T-helper 17 cell (primary cell): Measurements from ENCODE around the gene HORMAD2. TPM values are rescaled to one million over a fixed set of nuclear protein-coding genes. Genes with fewer than 3 reads are reported as not detected.

Experiments
- ATAC-seq: fragments of 150-1000 bp; cut with Tn5 transposase; 2 replicates; pipeline ENCODE4 v1.10.0; 2021; ENCODE audit warnings: mild to moderate bottlenecking, moderate library complexity
- DNase-seq, 3 donors: peaks; one replicate each; pipeline versions ENCODE4 v3.0.0 to v3.0.0-alpha.2; 2020 to 2021
- H3K9me3 ChIP-seq: one replicate; pipeline ENCODE4 v1.7.0; 2013; ENCODE audit warnings: low read length, mild to moderate bottlenecking; ENCODE audit not compliant: control insufficient read depth, poor library complexity, severe bottlenecking
- H3K27ac Mint-ChIP-seq: one replicate; pipeline ENCODE4 v1.8.0; 2022; ENCODE audit warnings: mild to moderate bottlenecking, moderate library complexity, mixed read lengths
- H3K27me3 Mint-ChIP-seq: one replicate; pipeline ENCODE4 v1.8.0; 2022; ENCODE audit warnings: mixed read lengths
- H3K36me3 Mint-ChIP-seq: one replicate; pipeline ENCODE4 v1.8.0; 2022; ENCODE audit warnings: low read depth, mixed read lengths
- H3K4me1 Mint-ChIP-seq: one replicate; pipeline ENCODE4 v1.8.0; 2022; ENCODE audit warnings: mild to moderate bottlenecking, mixed read lengths
- H3K4me3 Mint-ChIP-seq: one replicate; pipeline ENCODE4 v1.8.0; 2022; ENCODE audit warnings: mild to moderate bottlenecking, moderate library complexity, mixed read lengths
- total RNA-seq, 4 donors: library from RNA in 2 of 4; stranded (reverse) in 2 of 4; gene quantifications; one replicate each; pipeline ENCODE4 v1.2.3 and lab custom pipeline; 2022 to 2026

The HORMAD2 gene, protein sequence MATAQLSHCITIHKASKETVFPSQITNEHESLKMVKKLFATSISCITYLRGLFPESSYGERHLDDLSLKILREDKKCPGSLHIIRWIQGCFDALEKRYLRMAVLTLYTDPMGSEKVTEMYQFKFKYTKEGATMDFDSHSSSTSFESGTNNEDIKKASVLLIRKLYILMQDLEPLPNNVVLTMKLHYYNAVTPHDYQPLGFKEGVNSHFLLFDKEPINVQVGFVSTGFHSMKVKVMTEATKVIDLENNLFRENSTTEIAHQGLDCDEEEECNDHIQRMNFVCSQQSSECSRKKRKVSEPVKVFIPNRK
- total RNA-seq, result not detected
- total RNA-seq (lab: John Stamatoyannopoulos, UW), result 0 reads per million in 2 donors

DNA sequence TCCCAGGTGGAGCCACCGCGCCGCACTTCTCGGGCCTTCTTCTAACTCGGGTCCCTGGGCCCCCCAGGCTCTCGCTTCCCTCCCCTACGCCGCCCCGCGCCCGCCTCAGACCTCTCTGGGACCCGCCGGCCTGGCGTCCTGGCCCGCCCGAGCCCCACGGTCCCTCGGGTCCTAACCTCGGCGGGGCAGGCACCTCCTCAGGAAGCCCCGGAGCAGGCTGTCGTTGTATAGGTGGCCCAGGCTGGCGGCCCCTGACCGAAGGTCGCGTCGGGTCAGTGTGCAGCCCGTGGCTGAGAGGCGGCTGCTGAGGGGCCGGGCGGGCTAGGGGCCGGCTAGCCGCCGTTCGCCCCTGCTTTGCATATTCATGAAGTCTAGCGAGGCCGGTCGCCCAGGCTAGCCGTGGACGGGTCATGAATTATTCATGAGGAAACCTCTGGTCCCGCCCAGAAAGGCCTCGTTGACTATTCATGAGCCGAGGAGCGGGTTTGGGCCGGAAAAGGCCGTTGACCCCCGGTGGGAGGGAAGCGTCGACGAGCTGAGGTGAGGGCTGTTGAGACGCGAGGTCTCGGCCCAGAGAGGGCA is at the start of gene HORMAD2:
Gene HORMAD2, plus strand, starts transcription at position 513 of the 582 bp plus-strand sequence. CDS start 13,489 bp downstream, outside the sequence.
- H3K9me3 ChIP-seq, result no peaks in the 10 kb centered on the region
- Mint-ChIP-seq H3K4me1 (peaks cover 11% of the 10 kb centered on the region), H3K27me3 (no peaks in the 10 kb centered on the region), H3K27ac (peak within 1 kb of the TSS; percentile 90), H3K4me3 (no peak within 1 kb of the TSS), H3K36me3 (no peaks in the 10 kb centered on the region)
- DNase-seq (no peak), ATAC-seq (no peak)

DNA sequence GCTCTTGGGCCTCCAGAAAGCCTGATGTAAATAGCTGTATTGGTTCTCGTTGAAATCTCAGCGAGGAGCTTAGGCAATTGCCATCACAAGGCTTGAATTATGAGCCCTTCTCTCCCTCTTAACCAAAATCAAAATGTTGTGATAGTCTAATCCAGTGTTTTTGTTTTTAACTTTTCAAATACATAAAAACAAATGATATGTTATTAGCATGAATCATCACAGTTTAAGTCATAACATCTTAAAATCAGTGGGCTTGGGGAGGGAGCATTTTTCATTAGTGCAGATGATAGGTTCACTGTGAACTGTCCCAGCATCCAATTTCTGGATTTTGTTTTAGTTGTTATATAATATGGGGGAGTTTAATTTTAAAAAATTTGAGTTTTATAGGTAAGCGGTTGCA is 48.9 kb upstream of the HORMAD2 start:
- Mint-ChIP-seq H3K4me3 (no peak overlapping the region), H3K4me1 (peaks cover 7% of the 10 kb centered on the region), H3K27me3 (no peaks in the 10 kb centered on the region), H3K36me3 (no peaks in the 10 kb centered on the region), H3K27ac (no peak overlapping the region)
- ATAC-seq, result no peak
- H3K9me3 ChIP-seq, result no peaks in the 10 kb centered on the region
- DNase-seq, result no peak

DNA sequence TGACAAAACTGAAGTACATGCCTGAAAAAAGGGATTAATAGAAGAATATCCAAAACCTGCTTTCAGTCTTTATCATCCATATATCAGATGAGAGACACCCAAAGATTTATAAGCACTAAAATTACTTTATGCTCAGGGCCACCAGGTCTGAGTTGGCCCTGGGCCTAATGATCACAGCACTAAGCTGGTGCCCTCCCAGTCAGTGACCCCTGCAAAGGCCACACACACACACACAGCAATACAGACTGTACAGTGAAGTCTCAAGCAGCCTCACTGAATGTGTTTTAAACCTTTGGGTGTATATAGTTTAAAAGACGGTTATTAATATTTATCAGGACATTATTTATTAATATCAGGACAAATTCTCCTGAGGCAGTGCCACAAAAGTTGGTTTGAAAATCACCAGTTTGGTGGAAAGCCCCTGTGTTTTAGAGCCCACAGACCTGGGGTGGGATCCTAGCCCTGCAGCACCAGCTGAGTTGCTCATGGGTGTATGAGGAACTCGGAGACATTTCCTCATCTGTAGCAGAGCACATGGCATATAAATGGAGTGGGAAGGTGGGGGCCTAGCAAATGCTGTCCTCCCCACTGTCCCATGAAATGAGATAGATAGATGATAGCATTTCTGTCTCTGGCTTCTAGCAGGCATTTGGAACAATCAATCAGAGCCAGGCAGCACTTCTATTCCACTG is 48.4 kb upstream of the HORMAD2 start:
- H3K27me3 Mint-ChIP-seq, result no peaks in the 10 kb centered on the region
- no peak overlapping the region for H3K27ac Mint-ChIP-seq
- DNase-seq (no peak), ATAC-seq (no peak)
- H3K36me3 Mint-ChIP-seq, result no peaks in the 10 kb centered on the region
- no peak overlapping the region for H3K4me3 Mint-ChIP-seq
- no peaks in the 10 kb centered on the region for H3K9me3 ChIP-seq
- H3K4me1 Mint-ChIP-seq, result peaks cover 7% of the 10 kb centered on the region

DNA sequence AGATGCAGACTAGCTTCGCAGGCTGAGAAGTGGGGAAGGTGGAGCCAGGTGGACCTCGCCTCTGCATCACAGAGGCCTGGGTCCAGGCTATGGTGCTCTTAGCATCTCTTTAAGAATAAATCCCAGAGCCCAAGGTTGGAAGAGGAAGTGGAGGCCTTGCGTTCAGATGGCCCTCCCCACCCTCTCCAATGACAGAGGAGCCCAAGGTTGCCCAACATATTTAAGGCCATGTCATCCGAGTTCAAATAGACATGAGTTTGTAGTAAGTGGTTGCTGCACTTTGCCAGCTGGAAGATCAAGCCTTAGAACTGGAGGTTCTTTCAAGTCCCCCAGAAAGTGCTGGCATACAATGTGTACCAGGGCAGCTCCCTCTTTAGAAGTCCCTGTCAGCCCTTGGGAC is 47.1 kb upstream of the HORMAD2 start:
- ATAC-seq, result no peak
- Mint-ChIP-seq H3K27me3 (no peaks in the 10 kb centered on the region), H3K36me3 (no peaks in the 10 kb centered on the region), H3K4me3 (no peak overlapping the region), H3K27ac (no peak overlapping the region), H3K4me1 (peaks cover 4% of the 10 kb centered on the region)
- H3K9me3 ChIP-seq, result no peaks in the 10 kb centered on the region
- no peak for DNase-seq

DNA sequence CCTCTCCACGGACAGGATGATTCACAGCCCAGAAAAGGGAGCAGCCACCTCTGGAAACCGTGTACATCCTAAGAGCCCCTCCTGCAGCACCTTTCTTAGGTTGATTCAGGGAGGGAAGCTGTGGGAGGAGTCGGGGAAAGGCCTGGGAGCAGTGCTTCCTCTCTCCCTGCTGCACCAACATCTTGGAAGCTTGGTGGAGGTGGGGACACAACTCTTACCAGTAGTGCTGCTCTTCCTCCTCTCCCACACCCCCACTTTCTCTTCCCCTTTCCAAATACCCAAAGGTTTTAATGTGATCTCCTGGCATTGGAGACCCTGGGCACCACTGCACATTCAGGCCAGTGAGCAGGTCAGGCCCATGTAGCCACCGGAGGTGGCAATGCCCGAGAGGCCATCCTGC is 46.4 kb upstream of the HORMAD2 start:
- no peak for ATAC-seq
- no peak overlapping the region for H3K27ac Mint-ChIP-seq

DNA sequence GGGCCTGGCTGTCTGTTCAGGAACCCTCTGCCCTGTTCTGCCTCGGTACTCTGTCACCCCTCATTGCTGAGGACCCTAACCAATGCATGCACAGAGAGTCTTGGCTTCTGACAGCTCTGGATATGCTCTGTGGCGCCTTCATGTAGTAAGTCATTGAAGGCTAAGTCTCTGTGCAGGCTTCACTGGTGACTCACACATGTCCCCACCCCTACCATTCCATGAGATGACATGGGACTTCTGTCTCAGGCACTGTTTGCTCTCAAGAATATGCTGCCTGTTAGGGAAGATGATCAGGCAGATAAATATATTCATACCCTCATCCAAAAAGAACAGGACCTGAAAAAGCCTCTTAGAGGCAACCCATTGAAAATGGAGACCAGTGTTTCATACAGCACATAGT is 43.6 kb upstream of the HORMAD2 start:
- DNase-seq (no peak), ATAC-seq (no peak)
- no peak overlapping the region for H3K4me3 Mint-ChIP-seq
- H3K4me1 Mint-ChIP-seq, result peaks cover 4% of the 10 kb centered on the region
- no peaks in the 10 kb centered on the region for H3K9me3 ChIP-seq
- H3K27me3 Mint-ChIP-seq, result peaks cover 2% of the 10 kb centered on the region
- no peaks in the 10 kb centered on the region for H3K36me3 Mint-ChIP-seq
- no peak overlapping the region for H3K27ac Mint-ChIP-seq

More for the DNA sequence above, 46.4 kb upstream of the HORMAD2 start:
- no peaks in the 10 kb centered on the region for H3K36me3 Mint-ChIP-seq
- no peak for DNase-seq
- no peak overlapping the region for H3K4me3 Mint-ChIP-seq
- no peaks in the 10 kb centered on the region for H3K9me3 ChIP-seq
- no peaks in the 10 kb centered on the region for H3K27me3 Mint-ChIP-seq
- H3K4me1 Mint-ChIP-seq, result peaks cover 4% of the 10 kb centered on the region

DNA sequence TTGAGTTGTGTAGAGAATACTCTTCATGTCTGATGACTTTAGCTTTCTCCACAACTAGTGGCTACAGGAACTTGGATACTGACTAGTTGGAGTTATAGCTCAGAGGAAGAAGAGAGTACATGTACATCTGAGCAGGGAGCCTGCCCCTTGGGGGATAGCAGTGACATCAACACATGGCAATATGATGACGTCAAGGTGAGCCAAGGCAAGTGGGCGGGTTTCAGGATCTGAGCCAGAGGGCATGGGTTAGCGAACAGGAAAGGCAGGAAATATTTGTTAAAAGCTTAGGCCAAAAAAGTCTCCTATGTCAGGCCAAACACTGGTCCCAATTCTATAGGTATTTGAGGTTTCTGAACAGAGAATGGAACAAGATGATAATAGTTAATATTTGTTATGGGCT is 42.0 kb upstream of the HORMAD2 start:
- H3K4me1 Mint-ChIP-seq, result peaks cover 9% of the 10 kb centered on the region
- peaks cover 3% of the 10 kb centered on the region for H3K36me3 Mint-ChIP-seq
- H3K4me3 Mint-ChIP-seq, result no peak overlapping the region
- ATAC-seq (no peak), DNase-seq (no peak)
- H3K27me3 Mint-ChIP-seq, result peaks cover 16% of the 10 kb centered on the region
- no peaks in the 10 kb centered on the region for H3K9me3 ChIP-seq
- no peak overlapping the region for H3K27ac Mint-ChIP-seq

DNA sequence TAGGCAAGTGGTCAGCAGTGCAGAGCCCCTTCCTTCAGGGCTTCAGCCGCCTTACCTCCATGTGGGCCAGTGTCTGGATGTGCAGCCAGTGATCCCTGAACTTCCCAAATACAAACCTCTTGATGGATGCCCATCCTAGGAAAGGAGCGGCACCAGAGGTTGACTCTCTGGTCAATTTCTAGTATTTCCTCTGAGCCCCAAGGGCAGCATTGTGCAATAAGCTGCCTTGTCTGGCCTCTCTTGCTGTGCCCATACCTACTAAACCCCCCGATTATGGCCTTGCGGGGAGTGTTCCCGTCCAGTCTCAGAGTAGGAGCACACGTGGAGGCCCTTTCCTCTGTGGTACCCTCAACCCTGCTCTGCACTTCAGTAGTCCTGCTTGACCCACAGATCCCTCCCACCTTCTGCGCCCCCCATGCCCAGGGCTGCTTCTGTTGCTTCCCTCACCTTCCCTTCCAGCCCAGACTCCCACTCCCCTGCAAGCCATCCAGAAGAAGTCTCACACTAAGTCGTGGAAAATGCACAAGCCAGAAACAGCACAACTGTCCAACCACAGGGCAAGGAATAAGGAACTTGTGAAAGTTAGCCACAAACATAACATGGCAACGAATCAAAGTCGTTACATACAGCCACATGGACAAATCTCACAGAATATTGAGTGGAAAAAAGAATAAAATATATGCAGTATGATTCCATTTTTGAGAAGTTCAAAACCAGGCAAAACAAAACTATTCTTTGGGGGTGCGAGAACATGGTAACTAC is 39.6 kb upstream of the HORMAD2 start:
- no peaks in the 10 kb centered on the region for H3K9me3 ChIP-seq
- Mint-ChIP-seq H3K27me3 (peaks cover 16% of the 10 kb centered on the region), H3K27ac (no peak overlapping the region), H3K4me1 (peaks cover 6% of the 10 kb centered on the region), H3K4me3 (no peak overlapping the region), H3K36me3 (peaks cover 3% of the 10 kb centered on the region)
- ATAC-seq (no peak), DNase-seq (no peak)

DNA sequence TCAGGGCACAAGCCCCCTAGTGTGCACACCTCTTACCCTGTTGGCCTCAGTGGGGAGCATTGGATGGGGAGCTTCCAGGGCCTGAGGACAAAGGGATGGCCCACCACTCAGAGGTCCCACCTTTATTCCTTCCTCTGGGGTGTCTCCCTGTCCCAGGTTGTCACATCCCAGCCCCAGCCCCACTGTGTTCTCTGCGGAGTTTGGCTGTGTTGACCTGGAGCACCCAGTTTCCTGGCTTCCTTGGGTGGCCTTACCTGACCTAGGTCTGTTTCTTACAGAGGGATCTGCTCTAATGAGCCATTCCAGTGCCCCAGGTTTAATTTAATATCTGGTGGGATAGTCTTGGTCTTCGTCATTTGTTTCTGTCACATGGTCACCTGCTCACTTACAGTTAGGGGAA is 38.8 kb upstream of the HORMAD2 start:
- Mint-ChIP-seq H3K27ac (no peak overlapping the region), H3K27me3 (peaks cover 16% of the 10 kb centered on the region), H3K4me1 (peaks cover 5% of the 10 kb centered on the region), H3K4me3 (no peak overlapping the region), H3K36me3 (peaks cover 3% of the 10 kb centered on the region)
- H3K9me3 ChIP-seq, result no peaks in the 10 kb centered on the region
- ATAC-seq (no peak), DNase-seq (no peak)

DNA sequence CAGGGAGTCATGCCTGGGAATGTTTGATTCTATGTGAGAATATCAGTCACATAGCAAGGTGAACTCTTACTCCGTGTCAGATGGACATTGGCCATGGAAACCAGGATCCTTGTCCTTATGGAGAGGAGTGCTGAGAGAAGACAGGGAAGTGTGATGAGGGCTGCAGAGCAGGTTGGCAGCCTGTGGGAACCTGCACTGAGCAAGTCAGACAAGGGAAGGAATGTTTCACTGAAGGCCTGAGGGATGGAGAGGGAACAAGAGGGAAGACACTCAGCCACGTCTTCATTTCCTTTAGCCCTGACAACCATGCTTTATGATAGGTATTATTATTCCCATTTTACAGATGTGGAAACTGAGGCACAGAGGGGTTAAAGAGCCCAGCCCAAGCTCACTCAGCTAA is 38.4 kb upstream of the HORMAD2 start:
- DNase-seq, result no peak
- H3K9me3 ChIP-seq, result no peaks in the 10 kb centered on the region
- H3K4me1 Mint-ChIP-seq, result peaks cover 8% of the 10 kb centered on the region
- H3K4me3 Mint-ChIP-seq, result no peak overlapping the region
- no peak for ATAC-seq
- H3K27ac Mint-ChIP-seq, result no peak overlapping the region
- H3K27me3 Mint-ChIP-seq, result peaks cover 16% of the 10 kb centered on the region
- H3K36me3 Mint-ChIP-seq, result peaks cover 3% of the 10 kb centered on the region

DNA sequence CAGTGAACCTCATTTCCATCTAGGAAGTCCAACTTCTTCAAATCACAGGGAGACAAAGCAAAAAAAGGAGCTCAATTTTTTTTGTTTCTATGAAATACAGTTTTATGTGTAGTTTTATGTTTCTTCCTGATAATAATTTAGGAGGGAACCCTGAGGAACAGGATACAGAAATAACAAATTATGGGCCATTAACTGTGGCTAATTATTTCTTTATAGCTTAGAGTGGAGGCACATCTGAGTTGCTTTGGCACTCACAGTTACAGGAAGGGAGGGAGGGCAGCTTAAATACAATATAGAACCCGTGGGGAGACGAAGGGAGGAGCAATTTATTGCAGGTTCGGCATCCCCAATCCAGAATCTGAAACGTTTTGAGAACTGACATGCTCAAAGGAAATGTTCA is 37.1 kb upstream of the HORMAD2 start:
- peaks cover 3% of the 10 kb centered on the region for H3K36me3 Mint-ChIP-seq
- H3K27ac Mint-ChIP-seq, result no peak overlapping the region
- ATAC-seq, result no peak
- no peak for DNase-seq
- no peaks in the 10 kb centered on the region for H3K9me3 ChIP-seq
- H3K4me3 Mint-ChIP-seq, result no peak overlapping the region
- peaks cover 9% of the 10 kb centered on the region for H3K4me1 Mint-ChIP-seq
- H3K27me3 Mint-ChIP-seq, result peaks cover 16% of the 10 kb centered on the region

DNA sequence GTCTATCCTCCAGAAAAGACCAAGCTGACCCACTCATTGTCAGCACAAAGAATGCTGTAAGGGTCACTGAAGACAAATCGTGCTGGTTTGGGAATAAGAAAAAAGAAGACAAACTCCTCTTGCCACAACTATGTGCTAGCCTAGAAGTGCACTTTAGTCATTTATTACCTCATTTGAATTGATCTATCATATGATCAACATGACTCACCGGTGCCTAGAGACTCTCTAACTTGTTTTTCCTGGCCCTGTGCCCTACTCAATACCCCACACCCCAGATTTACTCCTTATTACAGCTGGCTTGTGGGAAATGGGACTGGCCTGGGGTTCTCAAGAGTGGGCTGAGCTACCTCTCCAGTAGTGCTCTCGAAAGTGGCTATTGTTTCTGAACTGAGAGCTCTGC is 35.9 kb upstream of the HORMAD2 start:
- H3K4me3 Mint-ChIP-seq, result no peak overlapping the region
- peaks cover 9% of the 10 kb centered on the region for H3K4me1 Mint-ChIP-seq
- no peaks in the 10 kb centered on the region for H3K9me3 ChIP-seq
- no peak overlapping the region for H3K27ac Mint-ChIP-seq
- peaks cover 3% of the 10 kb centered on the region for H3K36me3 Mint-ChIP-seq
- H3K27me3 Mint-ChIP-seq, result peaks cover 16% of the 10 kb centered on the region
- DNase-seq (no peak), ATAC-seq (no peak)

DNA sequence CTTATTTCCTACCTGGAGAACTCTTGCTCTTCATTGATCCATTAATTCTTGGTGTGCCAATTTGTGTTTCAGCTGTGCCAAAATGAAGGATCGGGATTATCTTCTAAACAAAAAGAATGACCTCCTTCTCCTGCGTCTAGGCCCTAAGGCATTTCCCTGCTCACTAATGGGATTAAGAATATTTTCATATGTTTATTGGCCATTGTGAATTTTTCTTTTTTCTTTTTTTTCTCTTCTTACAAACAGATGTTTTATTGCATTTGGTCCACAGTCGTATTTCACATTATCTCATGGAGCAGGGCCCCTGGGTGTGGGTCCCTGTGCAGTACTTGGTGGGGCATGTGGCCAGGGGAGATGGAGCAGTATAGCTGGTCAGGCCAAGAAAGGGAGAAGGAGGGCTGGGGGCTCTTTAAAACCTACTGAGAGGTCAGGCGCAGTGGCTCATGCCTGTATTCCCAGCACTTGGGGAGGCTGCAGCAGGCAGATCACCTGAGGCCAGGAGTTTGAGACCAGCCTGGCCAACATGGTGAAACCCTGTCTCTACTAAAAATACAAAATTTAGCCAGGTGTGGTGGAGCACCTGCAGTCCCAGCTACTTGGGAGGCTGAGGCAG is 35.3 kb upstream of the HORMAD2 start:
- Mint-ChIP-seq H3K27ac (no peak overlapping the region), H3K36me3 (peaks cover 3% of the 10 kb centered on the region), H3K4me3 (no peak overlapping the region), H3K4me1 (peaks cover 9% of the 10 kb centered on the region), H3K27me3 (peaks cover 16% of the 10 kb centered on the region)
- ATAC-seq (no peak), DNase-seq (no peak)
- no peaks in the 10 kb centered on the region for H3K9me3 ChIP-seq
